Fibroblast of skin of left quadriceps (primary cell): ENCODE data around the gene LRRC41.
"Not testable (repeated sequence)": the region's sequence is repeated elsewhere in the genome, so short reads cannot be mapped to it uniquely, and the experiment has no call there.

Experiments
- DNase-seq, 2 experiments: peaks; one replicate each; pipeline ENCODE4 v3.0.0-alpha.2; 2013; ENCODE audit warnings: low read depth in 2 of 2

The LRRC41 gene

DNA sequence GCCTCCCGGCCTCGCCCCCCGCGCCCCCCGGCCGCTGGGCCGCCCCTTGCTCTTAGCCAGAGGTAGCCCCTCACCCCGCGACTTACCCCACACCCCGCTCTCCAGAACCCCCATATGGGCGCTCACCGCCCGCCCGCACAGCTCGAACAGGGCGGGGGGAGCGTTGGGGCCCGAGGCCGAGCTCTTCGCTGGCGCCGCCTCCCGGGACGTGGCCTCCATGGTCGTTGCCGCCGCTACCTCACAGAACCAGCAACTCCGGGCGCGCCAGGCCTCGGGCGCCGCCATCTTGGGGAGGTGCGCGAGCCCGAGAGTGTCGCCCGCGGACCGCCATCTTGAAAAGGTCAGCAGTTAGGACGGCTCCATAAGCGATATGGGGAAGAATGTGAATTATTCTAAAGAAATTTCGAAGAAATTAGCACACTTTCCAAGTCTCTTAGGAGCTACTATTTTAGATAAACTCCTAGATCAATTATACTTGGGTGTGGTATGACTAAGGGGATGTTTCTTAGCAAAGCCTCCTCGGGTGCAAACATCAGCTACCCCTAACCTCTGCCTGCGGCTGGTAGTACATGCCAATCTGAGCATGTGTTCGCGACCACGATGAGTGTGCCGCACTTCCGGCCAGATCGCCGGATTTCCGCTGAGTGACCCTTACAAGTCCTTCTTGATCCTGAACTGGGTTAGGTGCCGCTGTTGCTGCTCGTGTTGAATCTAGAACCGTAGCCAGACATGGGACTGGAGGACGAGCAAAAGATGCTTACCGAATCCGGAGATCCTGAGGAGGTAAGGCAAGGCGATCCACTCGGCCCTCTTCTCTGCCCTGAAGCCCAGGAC, at the start of gene LRRC41, which contains the start of gene UQCRH:
LRRC41 (minus strand) TSS at position 579 of the 834 bp plus-strand sequence; CDS start at position 285, 294 bp downstream.
UQCRH (plus strand) TSS at position 661 of the 834 bp plus-strand sequence; CDS start at position 730, 69 bp downstream.
- DNase-seq = peak; percentile 90 to 92

DNA sequence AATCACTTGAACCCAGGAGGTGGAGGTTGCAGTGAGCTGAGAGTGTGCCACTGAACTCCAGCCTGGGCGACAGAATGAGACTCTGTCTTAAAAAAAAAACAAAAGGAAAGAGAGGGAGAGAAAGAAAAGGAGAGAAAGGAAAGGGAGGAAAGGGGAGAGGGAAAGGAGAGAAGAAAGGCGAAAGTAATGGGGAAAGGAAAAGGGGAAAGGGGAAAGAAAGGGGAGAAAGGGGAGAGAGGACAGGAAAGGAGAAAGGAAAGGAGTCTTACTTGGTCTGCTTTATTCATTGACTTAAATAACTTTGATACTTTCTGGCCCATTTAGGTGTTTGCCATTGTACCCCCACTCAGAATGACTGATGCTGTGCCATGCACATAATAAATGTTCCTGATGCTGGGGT, 48.9 kb upstream of the LRRC41 start:
- DNase-seq = no peak

DNA sequence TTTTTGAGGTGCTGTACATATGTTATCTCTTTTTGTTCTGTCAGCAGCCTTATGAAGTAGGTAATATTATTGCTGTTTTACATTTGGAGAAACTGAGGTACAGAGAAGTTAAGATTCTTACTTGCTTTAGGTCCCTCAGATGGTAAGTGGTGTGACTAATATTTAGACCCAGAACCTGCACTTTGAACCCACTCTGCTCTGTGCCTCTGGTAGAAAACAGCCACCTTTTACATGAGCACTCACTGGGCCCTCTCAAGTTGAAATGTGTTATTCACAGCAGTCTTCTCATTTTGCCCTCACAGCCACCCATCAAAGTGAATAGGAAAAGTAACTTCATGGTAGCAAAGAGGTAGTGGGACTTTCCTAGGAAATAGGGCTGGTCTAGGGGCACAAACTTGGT, 41.9 kb upstream of the LRRC41 start:
- DNase-seq = no peak

- no peak for DNase-seq
Observed at GRCh38 chr1:46344481-46344880, 41.1 kb upstream of the LRRC41 start.

DNA sequence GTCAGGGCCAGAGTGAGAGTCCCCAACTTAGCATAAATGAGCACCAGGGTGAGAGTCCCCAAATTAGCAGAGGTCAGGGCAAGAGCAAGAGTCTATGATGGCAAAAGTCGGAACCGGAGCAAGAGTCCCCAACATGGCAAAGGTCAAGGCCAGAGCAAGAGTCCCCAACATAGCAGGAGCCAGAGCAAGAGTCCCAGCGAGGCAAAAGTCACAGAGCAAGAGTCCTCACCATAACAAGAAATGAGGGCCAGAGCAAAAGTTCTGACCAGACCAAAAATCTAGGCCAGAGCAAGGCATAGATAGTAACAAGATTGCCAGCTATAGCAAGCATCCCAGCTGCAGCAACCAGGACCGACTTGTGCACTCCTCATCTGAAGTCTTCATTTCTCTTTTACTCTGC, 40.3 kb upstream of the LRRC41 start:
- DNase-seq = no peak

- DNase-seq = no peak
Observed at GRCh38 chr1:46343351-46343695, 39.9 kb upstream of the LRRC41 start.

GRCh38 chr1:46342677-46343350, 39.4 kb upstream of the LRRC41 start:
- DNase-seq = no peak

DNA sequence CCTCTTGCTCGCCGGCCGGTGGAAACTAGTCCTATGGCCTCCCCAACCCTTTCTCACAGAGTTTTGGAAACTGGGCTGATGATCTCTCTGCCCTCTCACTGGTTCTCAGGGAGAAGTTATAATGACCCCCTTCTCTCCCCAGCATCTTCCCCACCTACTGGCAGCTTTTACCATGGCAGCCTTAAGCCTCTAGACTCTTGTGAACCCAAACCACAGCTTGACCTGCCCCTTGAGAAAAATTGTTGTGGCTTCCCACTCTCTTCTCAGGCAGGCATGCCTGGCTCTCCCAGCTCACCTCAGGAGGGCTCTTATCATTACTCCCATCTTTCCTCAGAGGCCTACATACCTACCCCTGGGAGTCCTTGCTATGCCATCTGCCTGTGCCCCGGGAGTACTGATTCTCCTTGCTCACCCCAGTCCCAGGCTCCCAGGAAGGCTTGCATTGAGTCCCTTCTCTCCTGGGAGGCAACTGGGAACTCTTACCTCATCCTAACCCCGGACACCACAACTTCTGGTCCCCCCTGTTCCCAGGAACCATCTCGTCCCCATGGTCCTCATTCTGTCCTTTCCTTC, 38.8 kb upstream of the LRRC41 start:
- DNase-seq = no peak

- DNase-seq = no peak
Observed at GRCh38 chr1:46341222-46342083, 38.0 kb upstream of the LRRC41 start.

- DNase-seq = peak; percentile 87 to 88
Observed at GRCh38 chr1:46340404-46341221, 37.2 kb upstream of the LRRC41 start, which contains the start of gene NSUN4. Gene NSUN4 (plus strand): TSS chr1:46340807. CDS start chr1:46340827, 20 bp downstream.

GRCh38 chr1:46337409-46337808, 34.0 kb upstream of the LRRC41 start:
- DNase-seq = not testable (repeated sequence)

DNA sequence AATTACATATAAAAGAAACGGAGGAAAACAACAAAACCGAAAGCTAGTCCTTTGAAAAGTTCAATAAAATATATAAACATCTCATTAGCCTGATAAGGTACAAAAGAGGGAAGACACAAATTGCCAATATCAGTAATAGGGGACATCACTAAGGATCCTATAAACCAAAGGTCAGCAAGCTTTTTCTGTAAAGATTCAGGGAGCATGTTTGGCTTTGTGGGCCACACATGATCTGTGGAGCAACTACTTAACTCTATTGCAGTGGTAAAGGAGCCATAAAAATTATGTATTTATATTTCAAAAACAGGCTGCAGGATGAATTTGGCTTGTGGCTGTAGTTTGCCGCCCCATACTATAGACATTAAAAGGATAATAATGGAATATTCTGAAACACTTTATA, 31.7 kb upstream of the LRRC41 start:
- no peak for DNase-seq

- no peak for DNase-seq
Observed at GRCh38 chr1:46334030-46334384, 30.6 kb upstream of the LRRC41 start.

DNA sequence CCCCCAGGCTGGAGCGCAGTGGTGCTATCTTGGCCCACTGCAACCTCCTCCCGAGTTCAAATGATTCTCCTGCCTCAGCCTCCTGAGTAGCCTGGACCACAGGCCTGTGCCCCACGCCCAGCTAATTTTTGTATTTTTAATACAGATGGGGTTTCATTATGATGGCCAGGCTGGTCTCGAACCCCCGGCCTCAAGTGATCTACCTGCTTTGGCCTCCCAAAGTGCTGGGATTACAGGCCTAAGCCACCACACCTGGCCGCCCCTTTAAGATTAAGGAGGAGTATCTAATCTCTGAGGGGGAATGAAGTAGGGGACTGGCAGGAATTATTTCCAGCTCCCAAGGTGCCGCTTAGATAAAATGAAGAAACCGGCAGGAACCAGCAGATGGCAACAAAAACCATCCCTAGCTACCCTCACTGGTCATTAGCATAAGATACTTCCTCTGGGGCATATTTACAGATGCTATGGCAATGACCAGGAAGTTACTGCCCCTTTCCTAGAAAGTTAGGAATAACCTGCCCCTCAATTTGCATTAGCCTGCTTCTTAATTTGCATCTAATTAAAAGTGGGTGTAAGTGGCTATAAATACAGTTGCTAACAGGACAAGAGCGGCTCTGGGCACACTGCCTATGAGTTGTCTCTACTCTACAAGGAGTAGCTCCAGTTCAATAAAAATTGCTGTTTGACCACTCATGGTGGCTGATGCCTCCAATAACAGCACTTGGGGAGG, 30.0 kb upstream of the LRRC41 start:
- DNase-seq = no peak

GRCh38 chr1:46331786-46332540, 28.5 kb upstream of the LRRC41 start:
- not testable (repeated sequence) for DNase-seq

DNA sequence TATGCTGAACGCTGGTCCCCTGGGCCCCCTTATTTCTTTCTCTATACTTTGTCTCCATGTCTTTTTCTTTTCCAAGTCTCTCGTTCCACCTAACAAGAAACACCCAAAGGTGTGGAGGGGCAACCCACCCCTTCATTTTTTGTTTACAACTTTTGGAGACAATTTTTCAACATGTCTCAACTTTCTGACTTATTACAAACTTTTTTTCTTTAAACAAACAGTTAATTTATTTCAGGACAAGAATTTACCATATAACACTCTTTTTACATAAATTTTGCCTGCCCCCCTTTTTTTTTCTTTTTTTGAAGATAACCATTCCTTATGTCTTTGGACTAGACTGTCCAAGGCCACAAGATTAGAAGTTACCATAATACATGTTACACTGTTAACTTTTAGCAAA, 27.0 kb upstream of the LRRC41 start:
- not testable (repeated sequence) for DNase-seq

DNA sequence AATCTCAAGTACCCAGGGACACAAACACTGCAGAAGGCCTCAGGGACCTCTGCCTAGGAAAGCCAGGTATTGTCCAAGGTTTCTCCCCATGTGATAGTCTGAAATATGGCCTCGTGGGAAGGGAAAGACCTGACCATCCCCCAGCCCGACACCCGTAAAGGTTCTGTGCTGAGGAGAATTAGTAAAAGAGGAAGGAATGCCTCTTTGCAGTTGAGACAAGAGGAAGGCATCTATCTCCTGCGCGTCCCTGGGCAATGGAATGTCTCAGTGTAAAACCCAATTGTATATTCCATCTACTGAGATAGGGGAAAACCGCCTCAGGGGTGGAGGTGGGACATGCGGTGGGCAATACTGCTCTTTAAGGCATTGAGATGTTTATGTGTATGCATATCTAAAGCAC, 26.4 kb upstream of the LRRC41 start:
- DNase-seq = not testable (repeated sequence)

DNA sequence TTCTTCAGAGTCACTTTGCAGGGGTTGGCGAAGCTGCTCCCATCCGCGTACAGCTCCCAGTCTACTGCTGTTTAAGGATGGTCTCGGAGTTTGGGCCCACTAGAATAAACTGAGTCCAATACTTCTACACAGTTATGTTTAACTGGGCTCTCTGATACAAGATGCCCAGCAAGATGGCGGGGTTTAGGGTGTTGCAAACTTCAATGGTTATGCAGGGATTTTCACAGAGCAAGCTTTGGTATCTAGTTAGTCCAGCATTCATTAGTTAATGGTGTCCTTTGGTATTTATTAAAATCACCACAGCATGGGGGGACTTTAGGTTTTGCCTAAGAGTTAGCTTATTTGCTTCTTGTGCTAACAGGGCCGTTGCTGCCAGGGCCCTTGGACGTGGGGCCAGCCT, 24.8 kb upstream of the LRRC41 start:
- DNase-seq = not testable (repeated sequence)
